ENCODE results near the gene DHRS9. TPM values are rescaled to one million over a fixed set of nuclear protein-coding genes. Genes with fewer than 3 reads are reported as not detected.

The DHRS9 gene
- total RNA-seq, 1 donor from 2014 or later = not detected

GRCh38 chr2:169116327-169116726 is 47.0 kb downstream of the DHRS9 start:
- Histone ChIP-seq H3K4me1 (no peaks in the 10 kb centered on the region), H3K27ac (no peak overlapping the region), H3K27me3 (no peaks in the 10 kb centered on the region), H3K4me3 (no peak overlapping the region), H3K36me3 (no peaks in the 10 kb centered on the region), H3K9me3 (no peaks in the 10 kb centered on the region)
- DNase-seq (ENCODE audit: low spot score in 2 of 2) = no peak
- intact Hi-C loops (cut with DNase I) = no loop called here
- no peak for TF ChIP-seq CTCF (IDR thresholded peaks at IDR 0.05)

GRCh38 chr2:169116993-169117392 is 47.6 kb downstream of the DHRS9 start:
- no peak for TF ChIP-seq CTCF (IDR thresholded peaks at IDR 0.05)
- no peaks in the 10 kb centered on the region for H3K36me3 ChIP-seq
- H3K27ac ChIP-seq = no peak overlapping the region
- H3K27me3 ChIP-seq = no peaks in the 10 kb centered on the region
- H3K4me1 ChIP-seq = no peaks in the 10 kb centered on the region
- DNase-seq (ENCODE audit: low spot score in 2 of 2) = no peak
- intact Hi-C loops (cut with DNase I) = no loop called here
- no peaks in the 10 kb centered on the region for H3K9me3 ChIP-seq
- H3K4me3 ChIP-seq = no peak overlapping the region

- intact Hi-C loops (cut with DNase I) = no loop called here
- H3K27ac ChIP-seq = no peak overlapping the region
- no peaks in the 10 kb centered on the region for H3K36me3 ChIP-seq
- no peaks in the 10 kb centered on the region for H3K27me3 ChIP-seq
- DNase-seq (ENCODE audit: low spot score in 2 of 2) = no peak
- no peak overlapping the region for H3K4me3 ChIP-seq
- H3K9me3 ChIP-seq = no peaks in the 10 kb centered on the region
- no peak for TF ChIP-seq CTCF (IDR thresholded peaks at IDR 0.05)
- H3K4me1 ChIP-seq = no peaks in the 10 kb centered on the region
These were observed 48.7 kb downstream of the DHRS9 start for GRCh38 chr2:169118060-169118459.

- no peak for DNase-seq (ENCODE audit: low spot score in 2 of 2)
- Histone ChIP-seq H3K27ac (no peak overlapping the region), H3K4me3 (no peak overlapping the region), H3K4me1 (no peaks in the 10 kb centered on the region), H3K27me3 (no peaks in the 10 kb centered on the region), H3K36me3 (no peaks in the 10 kb centered on the region), H3K9me3 (no peaks in the 10 kb centered on the region)
- no peak for TF ChIP-seq CTCF (IDR thresholded peaks at IDR 0.05)
- intact Hi-C loops (cut with DNase I) = no loop called here
These were observed 49.9 kb downstream of the DHRS9 start for GRCh38 chr2:169119123-169119760.

- no peak for TF ChIP-seq CTCF (IDR thresholded peaks at IDR 0.05)
- DNase-seq (ENCODE audit: low spot score in 2 of 2) = no peak
- no peak overlapping the region for H3K27ac ChIP-seq
- H3K9me3 ChIP-seq = no peaks in the 10 kb centered on the region
- intact Hi-C loops (cut with DNase I) = no loop called here
- no peaks in the 10 kb centered on the region for H3K4me1 ChIP-seq
- H3K27me3 ChIP-seq = no peaks in the 10 kb centered on the region
- no peak overlapping the region for H3K4me3 ChIP-seq
- H3K36me3 ChIP-seq = no peaks in the 10 kb centered on the region
These were observed 50.5 kb downstream of the DHRS9 start for GRCh38 chr2:169119851-169120250.
